GM18519 (cell line): ENCODE measurements around the gene TSPO2.

ENCODE experiments used
- ATAC-seq: cut with Tn5 transposase; IDR thresholded peaks from one replicate; pipeline ENCODE4 v1.9.1; 2021; ENCODE audit warnings: mild to moderate bottlenecking, moderate library complexity; ENCODE audit not compliant: unreplicated experiment, low FRiP score

Gene TSPO2

GRCh38 chr6:41025966-41026530 lies 16.2 kb upstream of the TSPO2 start:
- no peak for ATAC-seq

GRCh38 chr6:41027241-41027640 lies 15.0 kb upstream of the TSPO2 start:
- ATAC-seq = no peak

- peak; percentile 79 for ATAC-seq
Observed at GRCh38 chr6:41027799-41028560, 14.3 kb upstream of the TSPO2 start.

GRCh38 chr6:41028561-41029412 lies 13.5 kb upstream of the TSPO2 start:
- ATAC-seq = peak; percentile 17

- no peak for ATAC-seq
Observed at GRCh38 chr6:41032830-41033229, 9.4 kb upstream of the TSPO2 start.

- ATAC-seq = no peak
Observed at GRCh38 chr6:41033776-41034175, 8.5 kb upstream of the TSPO2 start.

GRCh38 chr6:41036186-41036585 lies 6.1 kb upstream of the TSPO2 start:
- no peak for ATAC-seq

- no peak for ATAC-seq
Observed at GRCh38 chr6:41036601-41037000, 5.7 kb upstream of the TSPO2 start.

- no peak for ATAC-seq
Observed at GRCh38 chr6:41037107-41037900, 5.0 kb upstream of the TSPO2 start.

- no peak for ATAC-seq
Observed at GRCh38 chr6:41038205-41038604, 4.1 kb upstream of the TSPO2 start.

- no peak for ATAC-seq
Observed at GRCh38 chr6:41039060-41039998, 2.9 kb upstream of the TSPO2 start, which contains the start of gene UNC5CL. UNC5CL (minus strand) TSS chr6:41039221; CDS start chr6:41035074, 4,147 bp downstream.

GRCh38 chr6:41040101-41040939 lies 1.9 kb upstream of the TSPO2 start:
- ATAC-seq = no peak

- ATAC-seq = no peak
Observed at GRCh38 chr6:41040940-41041536, 1.2 kb upstream of the TSPO2 start.

GRCh38 chr6:41043151-41043550 lies 884 bp downstream of the TSPO2 start:
- no peak for ATAC-seq

- ATAC-seq = no peak
Observed at GRCh38 chr6:41045664-41046063, 3.4 kb downstream of the TSPO2 start.

GRCh38 chr6:41046084-41046483 lies 3.8 kb downstream of the TSPO2 start:
- ATAC-seq = no peak

- ATAC-seq = no peak
Observed at GRCh38 chr6:41047306-41047705, 5.0 kb downstream of the TSPO2 start.
